NOMO-1 treated with dmso at 0.1 percent for 144 hours (cell line): ENCODE measurements around the gene COLEC12.
A peak's percentile ranks its signal among the peaks of the same experiment; 100 is the strongest.
"Not testable (repeated sequence)": the region's sequence is repeated elsewhere in the genome, so short reads cannot be mapped to it uniquely, and the experiment has no call there.

Experiments used
- DNase-seq: peaks from one replicate; lab custom pipeline; 2025; ENCODE audit not compliant: unreplicated experiment; lab: John Stamatoyannopoulos, UW

Gene COLEC12

GRCh38 chr18:294566-294965 lies 205.9 kb downstream of the COLEC12 start:
- no peak for DNase-seq

DNA sequence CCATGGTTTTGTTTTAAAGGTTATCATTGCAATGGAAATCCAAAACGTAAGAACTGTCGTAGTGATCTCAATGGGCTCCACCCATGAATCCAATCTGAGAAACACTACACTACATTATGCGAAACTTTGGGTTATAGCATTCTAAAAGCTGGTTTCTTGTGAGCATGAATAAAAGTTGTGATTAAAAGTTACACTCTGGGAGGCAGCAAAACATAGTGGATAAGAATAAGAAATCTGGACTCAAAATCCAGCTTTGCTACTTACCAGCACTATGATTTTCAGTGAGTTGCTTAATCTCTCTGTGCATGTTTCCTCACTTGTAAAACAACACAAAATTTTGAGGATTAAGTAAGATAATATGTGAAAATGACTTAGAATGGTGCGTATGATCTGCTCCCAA lies 207.0 kb downstream of the COLEC12 start:
- no peak for DNase-seq

GRCh38 chr18:292271-292670 lies 208.2 kb downstream of the COLEC12 start:
- DNase-seq: no peak

DNA sequence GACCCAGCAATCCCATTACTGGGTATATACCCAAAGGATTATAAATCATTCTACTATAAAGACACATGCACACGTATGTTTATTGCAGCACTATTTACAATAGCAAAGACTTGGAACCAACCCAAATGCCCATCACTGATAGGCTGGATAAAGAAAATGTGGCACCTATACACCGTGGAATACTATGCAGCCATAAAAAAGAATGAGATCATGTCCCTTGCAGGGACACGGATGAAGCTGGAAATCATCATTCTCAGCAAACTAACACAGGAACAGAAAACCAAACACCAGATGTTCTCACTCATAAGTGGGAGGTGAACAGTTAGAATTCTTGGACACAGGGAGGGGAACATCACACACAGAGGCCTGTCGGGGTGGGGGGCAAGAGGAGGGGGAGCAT lies 210.5 kb downstream of the COLEC12 start:
- not testable (repeated sequence) for DNase-seq

DNA sequence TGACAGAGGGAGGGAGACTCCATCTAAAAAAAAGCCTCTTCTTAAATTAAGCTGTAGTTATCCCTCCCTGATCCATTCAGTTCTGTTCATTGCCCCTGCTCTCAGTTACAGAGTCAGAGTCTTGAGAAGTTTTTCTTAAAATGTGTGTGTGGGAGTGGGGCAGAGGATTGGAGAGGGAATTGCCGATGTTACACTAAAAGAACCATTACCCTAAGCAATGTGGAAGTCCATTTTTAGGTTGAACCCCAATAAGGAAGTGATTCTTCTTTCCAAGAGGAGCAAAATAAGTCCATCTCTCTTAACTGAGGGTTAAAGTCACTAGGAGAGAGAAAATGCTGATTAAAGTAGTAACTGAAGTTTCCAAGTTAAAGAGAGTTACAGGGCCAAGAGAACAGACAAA lies 211.5 kb downstream of the COLEC12 start:
- DNase-seq: no peak

DNA sequence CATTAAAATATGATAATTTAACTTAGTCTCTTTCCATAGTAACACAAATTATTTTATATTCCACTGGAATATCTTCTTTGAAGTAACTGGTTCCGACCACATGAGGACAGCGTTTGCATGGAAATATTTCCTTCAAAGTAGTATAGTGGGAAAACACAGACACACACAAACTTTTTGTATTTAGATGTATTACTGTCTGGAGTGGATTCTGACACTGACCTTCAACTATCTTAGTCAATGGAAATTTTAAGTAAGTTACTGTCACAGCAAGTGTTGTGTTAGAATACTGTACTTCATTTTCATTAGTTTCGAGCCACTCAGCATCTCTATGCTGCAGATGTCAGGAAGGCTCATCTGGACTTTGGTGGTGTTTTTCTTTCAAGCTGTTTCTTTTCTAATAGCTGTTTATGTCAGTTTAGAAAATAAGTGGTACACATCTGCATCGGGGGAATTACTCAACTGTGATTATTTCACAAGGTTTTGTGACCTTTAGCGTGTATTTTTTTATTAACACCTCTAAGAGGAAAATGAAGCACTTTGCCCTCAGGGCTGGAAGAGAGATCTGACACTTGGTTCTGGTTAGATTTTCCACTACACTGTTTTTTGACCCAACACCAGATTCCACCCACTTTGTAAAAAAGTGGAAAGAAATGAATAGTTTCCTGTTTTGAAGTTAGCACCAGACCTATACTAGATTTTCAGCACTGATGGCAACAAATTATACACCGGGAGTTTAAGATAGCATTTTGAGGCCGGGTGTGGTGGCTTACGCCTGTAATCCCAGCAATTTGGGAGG lies 213.8 kb downstream of the COLEC12 start:
- DNase-seq: no peak

DNA sequence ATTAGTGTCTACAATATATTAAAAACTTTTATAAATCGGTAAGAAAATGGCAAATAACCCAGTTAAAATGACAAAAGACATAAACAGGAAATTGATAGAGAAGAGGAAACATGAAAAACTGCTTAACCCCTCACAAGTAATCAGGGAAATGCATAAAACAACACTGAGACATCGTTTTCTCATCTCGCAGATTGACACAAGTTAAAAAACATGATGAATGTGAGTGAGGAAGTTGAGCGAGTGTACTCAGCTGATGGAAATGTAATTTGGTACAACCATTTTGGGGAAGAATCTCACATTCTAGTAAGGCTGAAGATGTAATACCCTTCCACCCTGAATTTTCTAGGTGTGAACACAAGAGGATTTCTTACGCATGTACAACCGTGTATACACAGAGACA lies 214.7 kb downstream of the COLEC12 start:
- DNase-seq: no peak

GRCh38 chr18:275486-275885 lies 225.0 kb downstream of the COLEC12 start:
- DNase-seq: no peak

- no peak for DNase-seq
Measured at GRCh38 chr18:274313-274712, 226.2 kb downstream of the COLEC12 start.

DNA sequence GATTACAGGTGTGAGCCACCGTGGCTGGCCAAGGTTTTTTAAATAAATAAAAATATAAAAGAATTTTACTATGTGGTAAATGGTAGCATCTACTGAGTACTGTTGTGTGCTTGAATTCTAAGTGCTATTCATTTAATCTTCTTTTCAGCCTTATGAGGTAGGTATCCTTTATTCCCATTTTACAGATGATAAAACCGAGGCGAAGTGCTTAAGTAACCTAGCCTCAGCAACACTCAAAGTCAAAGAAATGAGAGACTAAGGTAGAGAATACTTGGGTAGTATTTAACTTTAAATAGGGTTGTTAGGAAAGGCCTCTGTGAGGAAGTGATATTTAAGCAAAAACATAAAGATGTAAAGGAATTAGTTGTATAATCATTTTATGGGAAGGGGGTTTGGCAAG lies 227.0 kb downstream of the COLEC12 start:
- no peak for DNase-seq

DNA sequence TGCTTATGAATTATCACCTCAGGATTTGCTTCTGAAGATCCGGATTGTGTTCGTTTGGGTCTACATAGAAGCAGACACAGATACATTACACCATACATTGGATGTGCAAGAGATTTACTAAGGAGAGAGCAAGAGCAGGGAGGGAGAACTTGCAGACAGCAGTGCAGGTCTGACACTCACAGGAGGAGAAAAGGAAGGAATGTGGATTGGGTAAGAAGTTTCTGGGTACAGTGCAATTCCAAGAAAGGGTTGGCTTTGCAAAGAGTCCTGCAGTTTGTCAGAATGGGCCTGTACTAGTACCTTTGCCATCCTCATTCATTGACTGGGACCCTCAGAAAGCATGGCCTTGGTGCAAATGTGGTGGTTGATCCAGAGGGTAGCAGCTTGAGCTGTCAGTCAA lies 227.9 kb downstream of the COLEC12 start:
- DNase-seq: no peak

DNA sequence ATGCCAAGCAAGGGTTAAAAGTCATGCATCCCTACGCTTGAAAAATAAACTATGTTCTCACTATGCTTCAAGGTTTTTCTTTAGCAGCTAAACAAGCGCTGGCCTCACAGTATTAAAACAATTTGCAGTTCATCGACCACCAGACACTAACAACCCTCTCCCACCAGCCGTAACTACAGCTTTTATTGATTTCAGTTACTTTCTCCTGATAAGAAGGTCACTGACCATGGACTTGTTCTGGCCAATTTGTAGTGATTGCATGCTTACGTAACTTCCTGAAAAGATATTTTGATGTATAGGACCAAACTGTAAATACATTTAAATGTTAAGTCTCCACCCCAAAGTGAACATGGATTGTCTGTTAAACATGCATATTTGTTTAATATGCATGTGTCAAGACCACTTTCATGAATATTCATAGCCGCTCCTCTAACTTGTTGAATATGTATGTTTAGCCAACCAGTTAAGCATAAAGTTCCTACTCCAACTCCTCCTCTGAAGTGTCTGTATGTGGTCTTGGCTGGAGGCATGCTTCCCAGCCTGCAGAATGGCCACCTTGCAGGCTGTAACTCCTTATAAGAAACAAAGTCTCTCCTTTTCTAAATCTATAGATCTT lies 230.9 kb downstream of the COLEC12 start:
- no peak for DNase-seq

DNA sequence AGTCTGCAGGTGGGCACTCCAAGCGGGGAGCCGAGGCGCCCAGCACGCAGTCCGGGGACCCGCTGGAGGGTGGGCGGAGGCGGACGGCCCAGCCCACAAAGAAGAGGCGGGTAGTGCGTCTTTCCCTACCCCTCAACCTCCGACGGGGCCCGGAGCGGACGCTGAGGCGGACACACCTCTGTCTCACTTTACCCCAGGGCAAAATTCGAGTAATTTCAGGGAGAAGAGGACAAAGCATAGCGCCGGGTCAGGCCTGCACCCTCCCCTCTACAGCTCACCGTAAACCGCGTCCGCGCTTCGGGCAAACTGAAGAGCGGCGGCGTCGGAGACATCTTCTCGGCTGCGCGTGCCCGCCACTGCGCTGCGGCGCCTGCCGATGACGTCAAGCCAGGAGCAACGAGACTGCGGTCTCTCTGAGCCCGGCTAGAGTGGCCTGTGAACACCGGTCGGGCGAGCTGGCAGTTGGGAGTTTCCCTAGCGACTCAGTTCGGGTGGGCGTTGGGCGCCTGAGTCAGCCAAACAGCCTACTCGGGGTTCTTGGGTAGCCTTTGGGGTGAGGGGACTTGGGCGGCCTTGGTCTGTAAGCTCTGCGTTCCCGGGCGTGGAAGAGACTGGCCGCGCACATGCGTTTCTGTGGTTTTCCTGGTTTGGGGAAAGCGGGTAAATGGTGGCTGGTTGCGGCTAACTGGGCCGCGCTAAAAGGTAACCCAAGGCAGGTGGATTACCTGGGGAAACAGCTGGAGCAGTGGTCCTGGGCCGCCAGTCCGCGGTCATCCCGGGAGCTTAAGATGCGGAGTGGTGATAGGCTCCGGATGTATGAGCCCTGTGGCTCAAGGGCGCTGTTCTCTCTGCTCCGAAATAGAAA lies 232.6 kb downstream of the COLEC12 start, which contains the start of gene THOC1:
THOC1 (minus strand) TSS at position 360 of the 865 bp plus-strand sequence; CDS start at position 332, 28 bp downstream.
- peak; percentile 79 for DNase-seq

GRCh38 chr18:267380-267687 lies 233.2 kb downstream of the COLEC12 start:
- DNase-seq: peak; percentile 25
